GM19324 (cell line): ENCODE results near the gene TRIM7.
"Not testable (repeated sequence)": the region's sequence is repeated elsewhere in the genome, so short reads cannot be mapped to it uniquely, and the experiment has no call there.

Source experiments
- ATAC-seq: cut with Tn5 transposase; IDR thresholded peaks from one replicate; pipeline ENCODE4 v1.9.1; 2021; ENCODE audit warnings: mild to moderate bottlenecking, moderate library complexity; ENCODE audit not compliant: unreplicated experiment, low FRiP score

Gene TRIM7

DNA sequence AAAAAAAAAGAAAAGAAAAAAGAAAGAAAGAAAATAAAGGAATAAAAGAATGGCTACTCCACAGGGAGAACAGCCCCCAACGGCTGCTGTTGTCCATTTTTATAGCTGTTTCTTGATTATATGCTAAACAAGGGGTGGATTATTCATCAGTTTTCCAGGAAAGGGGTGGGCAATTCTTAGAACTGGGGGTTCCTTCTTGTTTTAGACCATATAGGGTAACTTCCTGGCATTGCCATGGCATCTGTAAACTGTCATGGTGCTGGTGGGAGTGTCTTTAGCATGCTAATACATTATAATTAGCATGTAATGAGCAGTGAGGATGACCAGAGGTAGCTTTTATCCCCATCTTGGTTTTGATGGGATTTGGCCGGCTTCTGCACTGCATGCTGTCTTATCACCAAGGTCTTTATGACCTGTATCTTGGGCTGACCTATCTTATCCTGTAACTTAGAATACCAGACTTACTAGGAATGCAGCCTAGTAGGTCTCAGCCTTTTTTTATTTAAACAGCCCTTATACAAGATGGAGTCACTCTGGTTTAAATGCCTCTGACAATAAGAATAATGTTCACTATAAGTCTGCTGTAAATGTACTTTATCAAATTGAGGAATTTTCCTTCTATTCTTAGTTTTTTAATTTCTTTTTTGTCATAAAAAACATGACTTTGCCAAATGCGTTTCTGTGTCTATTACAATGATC, 28.6 kb downstream of the TRIM7 start:
- no peak for ATAC-seq

DNA sequence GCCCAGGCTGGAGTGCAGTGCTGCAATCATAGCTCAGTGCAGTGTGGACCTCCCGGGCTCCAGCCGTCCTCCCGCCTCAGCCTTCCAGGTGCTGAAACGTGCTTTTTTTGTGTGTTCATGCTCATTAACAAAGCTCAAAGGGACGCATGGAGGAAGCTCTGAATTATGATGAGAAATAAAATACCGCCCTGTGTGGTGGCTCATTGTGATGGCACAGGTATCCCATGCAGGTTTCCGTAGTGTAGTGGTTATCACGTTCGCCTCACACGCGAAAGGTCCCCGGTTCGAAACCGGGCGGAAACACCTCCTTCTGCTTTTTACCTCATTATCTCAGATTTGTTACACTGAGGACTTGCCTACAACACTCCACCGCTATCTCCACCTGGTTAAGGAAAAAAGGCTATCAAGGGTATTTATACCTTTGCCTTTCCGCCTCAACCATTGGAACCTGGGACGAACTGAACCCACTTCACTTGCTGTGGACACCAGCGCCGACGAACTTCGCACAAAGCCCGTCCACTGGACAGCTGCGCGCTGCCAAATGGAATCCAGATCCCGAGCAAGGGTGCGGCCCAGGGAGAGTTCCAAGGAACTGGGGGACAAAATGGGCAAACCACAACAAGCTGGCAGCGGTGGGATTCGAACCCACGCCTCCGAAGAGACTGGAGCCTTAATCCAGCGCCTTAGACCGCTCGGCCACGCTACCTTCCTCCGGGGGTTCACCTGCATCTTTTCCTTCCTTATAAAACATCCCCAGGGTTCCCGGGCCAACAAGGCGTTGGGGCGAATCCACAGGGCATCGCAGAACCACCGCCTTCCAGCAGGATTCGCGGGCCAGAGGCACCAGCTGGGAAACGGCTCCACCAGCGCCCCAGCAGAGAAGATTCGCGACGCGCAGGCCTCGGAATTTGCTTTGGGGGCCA, 31.3 kb downstream of the TRIM7 start:
- ATAC-seq: no peak

DNA sequence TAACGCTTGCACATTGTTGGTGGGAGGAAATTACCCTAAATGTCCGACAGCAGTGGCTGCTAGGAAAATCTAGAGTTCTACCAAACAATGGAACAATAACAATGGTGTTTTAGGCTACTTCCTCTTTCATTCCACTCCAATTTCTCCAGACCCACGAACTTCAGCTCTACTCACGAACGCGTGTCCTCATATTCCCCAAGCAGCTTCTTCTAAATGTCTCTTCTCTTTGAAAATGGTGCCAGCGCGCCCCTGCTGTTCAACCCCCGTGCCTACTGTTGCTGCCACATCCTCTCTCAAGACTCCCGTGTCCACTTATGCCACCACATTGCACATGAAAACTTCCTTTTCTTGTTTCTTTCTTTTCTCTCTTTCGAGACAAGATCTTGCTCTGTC, 32.0 kb downstream of the TRIM7 start:
- no peak for ATAC-seq

DNA sequence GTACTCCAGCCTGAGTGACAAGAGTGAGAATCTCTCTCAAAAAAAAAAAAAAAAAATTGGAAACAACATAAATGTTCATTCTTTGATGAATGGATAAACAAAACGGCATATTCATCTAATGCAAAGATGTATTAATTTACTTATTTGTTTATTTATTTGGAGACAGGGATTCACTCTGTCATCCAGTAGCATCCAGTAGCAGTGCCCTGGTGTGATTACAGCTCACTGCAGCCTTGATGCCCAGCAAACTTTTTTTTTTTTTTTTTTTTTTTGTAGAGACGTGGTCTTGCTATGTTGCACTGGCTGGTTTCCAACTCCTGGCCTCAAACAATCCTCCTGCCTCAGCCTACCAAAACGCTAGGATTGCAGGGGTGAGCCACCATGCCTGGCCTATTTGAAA, 33.2 kb downstream of the TRIM7 start:
- no peak for ATAC-seq

DNA sequence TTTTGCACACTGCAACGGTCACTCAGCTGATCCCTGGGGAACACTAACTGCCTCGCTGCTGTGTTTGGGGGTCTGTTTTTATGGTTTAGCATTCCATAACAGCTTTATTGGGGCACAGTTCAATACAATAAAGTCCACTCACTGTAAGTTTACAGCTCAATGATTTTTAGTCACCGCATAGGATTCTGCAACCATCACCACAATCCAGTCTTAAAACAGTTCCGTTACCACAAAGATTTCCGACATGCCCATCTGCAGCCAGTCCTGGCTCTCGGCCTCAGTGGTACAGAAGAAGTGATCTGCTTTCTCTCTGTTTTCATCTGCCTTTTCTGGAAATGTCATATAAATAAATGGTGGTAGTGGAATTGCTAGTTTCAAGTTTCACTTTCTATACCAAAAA, 34.0 kb downstream of the TRIM7 start:
- ATAC-seq: no peak

DNA sequence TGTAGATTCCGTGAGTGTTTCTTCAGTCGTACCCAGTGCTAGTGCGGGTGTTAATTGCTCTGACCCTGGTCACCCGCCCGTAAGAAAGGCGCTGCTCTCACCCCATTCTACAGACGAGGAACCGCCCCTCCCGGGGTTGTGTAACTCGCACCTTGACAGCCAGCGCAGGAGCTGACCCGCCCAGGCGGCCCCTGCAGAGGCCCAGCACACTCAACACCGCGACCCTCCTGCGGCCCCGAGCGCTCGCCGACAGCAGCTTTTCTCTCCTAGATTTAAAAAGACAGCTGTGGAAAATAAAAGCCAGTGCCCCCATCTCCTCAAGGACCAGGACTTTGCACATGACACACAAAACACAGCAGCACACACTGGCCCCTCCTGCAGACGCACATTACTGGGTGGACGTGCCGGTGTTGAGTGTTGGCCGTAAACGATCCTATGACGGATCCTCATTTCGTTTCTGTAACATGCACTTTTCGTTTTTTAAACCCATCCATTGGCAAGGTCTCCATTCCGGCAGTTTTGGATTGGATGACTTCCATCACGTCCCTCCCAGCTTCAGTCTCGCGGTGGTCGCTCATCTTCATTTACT, 34.7 kb downstream of the TRIM7 start:
- no peak for ATAC-seq

DNA sequence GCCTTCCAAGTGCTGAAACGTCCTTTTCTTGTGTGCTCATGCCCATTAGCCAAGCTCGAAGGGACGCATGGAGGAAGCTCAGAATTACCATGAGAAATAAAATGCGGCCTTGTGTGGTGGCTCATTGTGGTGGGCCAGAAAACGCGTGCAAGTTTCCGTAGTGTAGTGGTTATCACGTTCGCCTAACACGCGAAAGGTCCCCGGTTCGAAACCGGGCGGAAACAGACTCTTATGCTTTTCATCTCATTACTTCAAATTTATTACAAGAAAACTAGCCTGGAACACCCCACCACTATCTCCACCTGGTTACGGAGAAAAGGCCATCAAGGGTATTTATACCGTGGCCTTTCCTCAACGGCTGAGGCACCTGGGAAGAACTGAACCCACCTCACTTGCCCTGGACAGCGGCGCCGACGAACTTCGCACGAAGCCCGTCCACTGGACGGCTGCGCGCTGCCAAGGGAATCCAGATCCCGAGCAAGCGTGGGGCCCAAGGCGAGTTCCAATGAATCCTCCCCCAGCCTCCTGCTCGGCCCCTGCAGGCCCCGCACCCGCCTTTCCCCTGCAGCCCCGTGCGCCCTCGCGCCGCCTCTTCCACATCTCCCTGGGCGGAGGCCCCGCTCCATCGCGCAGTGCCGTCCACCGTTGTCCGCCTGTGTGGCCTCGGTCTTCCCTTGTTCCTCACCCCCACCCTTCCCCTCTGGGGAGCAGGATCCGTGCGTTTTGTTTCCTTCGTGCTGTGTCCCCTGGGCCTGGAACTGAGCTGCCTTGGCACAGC, 35.3 kb downstream of the TRIM7 start:
- ATAC-seq: not testable (repeated sequence)

DNA sequence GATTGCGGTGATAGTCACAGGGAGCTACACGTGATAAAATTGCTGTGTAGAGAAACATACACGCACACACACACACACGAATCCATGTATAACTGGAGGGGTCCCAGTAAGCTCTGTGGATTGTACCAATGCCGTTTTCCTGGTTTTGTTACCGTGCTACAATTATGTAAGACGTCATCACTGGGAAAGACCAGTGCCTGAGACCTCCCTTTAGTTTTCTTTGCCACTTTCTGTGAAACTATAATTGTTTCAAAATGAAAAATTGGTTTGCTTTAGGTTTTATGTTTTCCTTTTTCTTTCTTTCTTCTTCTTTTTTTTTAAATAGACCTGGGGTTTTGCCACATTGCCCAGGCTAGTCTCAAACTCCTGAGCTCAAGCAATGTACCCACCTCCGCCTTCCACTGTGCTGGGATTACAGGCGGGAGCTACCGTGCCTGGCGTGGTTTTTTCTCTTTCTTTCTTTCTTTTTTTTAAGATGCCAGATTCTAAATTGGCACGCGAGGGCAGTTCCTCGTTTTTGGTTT, 36.3 kb downstream of the TRIM7 start:
- ATAC-seq: no peak

DNA sequence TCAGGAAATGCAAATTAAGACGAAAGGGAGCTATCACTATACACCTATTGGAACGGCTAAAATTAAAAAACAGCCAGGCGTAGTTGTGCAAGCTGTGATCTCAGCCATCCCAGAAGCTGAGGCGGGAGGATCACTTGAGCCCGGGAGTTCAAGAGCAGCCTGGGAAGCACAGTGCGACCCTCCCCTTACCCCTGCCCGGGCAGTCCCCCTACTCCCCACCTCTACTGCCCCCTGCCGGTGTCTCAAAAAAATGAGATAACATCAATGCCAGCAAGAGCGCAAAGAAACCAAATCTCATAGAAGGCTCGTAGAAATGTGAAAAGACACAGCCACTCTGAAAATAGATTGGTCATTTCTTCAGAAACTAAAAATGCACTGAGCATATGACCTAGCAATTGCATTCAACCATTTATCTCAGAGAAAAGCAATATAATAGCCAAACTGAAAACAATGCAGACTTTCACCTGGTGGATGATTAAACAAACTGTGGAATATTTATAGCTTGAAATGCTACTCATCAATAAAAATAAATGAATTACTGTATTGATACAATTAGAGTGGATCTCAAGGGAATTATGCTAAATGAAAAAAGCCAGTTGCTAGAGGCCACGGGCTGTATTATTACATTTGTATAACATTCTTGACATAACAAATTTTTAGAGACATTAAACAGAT, 37.0 kb downstream of the TRIM7 start:
- no peak for ATAC-seq

DNA sequence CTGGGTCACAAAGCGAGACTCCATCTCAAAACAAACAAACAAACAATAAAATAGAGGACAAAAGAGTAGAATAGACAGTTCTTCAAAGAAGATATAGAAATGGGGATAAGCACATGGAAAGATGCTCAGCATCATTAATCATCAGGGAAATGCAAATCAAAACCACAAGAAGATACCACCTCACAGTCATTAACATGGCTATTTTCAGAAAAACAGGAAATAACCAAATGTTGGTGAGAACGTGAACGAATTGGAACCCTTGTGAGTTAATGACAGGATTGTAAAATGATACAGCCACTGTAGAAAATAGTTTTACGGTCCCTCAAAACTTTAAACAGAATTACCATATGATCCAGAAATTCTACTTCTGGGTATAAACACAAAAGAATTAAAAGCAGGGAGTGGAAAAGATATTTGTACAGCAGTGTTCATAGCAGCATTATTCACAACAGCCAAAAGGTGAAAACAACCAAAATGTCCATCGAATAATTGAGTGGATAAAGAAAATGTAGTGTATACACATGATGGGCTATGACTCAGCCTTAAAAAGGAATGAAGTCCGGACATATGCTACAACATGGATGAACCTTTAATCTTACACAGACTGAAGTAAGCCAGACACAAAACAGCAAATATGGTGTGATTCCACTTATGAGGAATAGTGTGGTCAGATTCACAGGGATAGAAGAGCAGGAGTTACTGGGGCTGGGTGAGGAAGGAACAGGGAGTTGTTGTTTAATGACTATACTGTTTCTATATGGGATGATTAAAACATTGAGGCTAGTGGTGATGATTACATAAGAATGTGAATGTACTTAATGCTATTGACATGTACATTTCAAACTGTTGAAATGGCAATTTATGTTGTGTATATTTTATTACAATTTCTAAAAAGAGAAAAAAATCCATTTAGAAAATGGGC, 37.9 kb downstream of the TRIM7 start:
- no peak for ATAC-seq

DNA sequence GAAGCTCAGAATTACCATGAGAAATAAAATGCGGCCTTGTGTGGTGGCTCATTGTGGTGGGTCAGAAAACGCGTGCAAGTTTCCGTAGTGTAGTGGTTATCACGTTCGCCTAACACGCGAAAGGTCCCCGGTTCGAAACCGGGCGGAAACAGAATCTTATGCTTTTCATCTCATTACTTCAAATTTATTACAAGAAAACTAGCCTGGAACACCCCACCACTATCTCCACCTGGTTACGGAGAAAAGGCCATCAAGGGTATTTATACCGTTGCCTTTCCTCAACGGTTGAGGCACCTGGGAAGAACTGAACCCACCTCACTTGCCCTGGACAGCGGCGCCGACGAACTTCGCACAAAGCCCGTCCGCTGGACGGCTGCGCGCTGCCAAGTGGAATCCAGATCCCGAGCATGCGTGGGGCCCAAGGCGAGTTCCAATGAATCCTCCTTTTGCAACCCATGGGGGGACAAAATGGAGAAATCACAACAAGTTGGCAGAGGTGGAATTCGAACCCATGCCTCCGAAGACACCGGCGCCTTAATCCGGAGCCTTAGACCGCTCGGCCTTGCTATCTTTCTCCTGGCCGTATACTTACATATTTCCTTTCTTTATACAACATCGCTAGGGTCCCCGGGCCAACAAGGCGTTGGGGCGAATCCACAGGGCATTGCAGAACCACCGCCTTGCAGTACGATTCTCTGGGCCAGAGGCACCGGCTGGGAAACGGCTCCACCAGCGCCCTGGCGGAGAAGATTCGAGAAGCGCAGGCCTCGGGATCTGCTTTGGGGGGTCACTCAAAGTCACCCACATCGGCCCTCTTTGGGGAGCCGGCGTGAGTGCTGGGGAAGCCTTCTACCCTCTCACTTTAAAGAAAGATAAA, 40.7 kb downstream of the TRIM7 start:
- no peak for ATAC-seq

DNA sequence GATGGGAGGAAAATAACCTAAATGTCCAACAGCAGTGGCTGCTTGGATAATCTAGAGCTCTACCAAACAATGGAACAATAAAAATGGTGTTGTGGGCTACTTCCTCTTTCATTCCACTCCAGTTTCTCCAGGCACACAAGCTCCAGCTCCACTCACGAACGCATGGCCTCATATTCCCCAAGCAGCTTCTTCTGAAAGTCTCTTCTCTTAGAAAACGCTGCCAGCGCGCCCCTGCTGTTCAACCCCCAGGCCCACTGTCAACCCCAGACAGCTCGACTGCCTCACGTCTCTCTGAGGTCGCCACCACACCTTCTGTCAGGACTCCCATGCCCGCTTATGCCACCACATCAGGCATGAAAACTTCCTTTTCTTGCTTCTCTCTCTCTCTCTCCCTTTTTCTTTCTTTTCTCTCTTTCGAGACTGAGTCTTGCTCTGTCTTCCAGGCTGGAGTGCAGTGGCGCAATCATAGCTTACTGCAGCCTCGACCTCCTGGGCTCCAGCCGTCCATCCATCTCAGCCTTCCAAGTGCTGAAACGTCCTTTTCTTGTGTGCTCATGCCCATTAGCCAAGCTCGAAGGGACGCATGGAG, 41.4 kb downstream of the TRIM7 start:
- ATAC-seq: no peak

DNA sequence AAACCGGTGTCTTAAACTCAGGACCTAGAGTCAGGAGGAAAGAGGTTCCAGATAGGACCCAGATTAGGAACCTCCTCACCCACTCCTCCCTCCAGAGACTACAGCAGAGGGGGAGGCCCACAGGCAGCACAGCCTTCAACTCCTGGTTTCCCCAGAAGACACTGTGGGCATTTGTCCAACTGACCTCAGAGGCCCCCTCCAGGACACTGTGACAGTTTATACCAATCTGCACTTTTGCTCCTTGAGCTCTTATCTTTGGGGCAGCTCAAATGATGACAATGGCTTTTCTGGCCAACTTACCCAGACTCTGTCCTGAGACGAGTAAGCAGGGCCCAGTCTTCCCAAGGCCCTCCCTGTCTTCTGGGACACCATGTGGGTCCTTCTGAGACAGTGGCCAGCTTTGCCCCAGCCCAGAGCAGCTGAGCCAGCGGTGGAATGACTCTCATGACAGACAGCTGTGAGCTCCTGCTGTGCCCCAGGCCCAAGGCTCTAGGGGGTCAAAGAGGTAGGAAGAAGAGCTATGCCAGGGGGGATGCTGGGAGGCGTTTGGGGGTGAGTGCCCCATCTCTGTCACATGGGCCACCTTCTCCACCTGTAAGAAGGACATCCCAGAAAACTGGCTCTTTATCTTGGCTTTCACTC, 43.3 kb downstream of the TRIM7 start:
- no peak for ATAC-seq

DNA sequence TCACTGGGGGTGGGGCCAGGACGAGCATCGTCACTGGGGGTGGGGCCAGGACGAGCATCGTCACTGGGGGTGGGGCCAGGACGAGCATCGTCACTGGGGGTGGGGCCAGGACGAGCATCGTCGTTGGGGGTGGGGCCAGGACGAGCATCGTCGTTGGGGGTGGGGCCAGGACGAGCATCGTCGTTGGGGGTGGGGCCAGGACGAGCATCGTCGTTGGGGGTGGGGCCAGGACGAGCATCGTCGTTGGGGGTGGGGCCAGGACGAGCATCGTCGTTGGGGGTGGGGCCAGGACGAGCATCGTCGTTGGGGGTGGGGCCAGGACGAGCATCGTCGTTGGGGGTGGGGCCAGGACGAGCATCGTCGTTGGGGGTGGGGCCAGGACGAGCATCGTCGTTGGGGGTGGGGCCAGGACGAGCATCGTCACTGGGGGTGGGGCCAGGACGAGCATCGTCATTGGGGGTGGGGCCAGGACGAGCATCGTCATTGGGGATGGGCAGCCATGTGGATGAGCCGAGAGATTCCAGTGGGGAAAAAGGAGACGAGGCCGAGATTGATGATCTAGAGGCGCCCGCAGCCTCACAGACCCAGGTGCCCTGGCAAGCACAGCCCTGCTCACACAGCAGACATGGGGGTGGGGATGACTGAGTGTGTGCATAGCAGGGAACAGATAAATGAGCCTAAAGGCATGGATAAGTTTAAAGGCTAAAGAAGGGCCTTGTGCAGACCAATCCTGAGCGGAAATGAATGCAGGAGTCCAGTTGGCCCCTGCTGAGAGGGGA, 44.1 kb downstream of the TRIM7 start:
- not testable (repeated sequence) for ATAC-seq

DNA sequence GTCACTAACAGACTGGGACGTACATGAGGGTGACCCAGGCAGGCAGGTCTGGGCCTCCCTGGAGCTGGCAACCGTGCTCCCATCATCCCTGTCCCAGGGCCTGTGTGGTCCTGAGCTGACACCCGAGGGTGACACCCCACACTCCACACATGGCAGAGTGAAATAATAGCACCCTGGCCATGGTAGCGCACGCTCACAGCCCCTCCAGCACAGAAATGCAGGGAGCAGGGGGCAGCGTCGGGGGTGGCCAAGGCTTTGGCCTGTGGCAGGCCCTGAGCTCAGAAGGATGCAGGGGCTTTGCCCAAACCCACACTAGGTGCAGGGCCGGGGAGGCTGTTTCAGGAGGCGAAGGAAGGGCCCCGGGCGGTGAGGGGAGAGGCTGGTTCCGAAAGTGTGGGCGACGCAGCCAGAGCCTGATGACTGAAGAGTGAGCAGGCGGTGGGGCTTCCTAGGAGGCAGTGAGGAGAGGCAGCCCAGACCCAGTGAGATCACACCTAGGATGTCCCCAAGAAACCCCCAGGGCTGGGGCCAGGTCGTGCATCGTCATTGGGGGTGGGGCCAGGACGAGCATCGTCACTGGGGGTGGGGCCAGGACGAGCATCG, 44.7 kb downstream of the TRIM7 start:
- peak; percentile 39 for ATAC-seq
